LNCAP (cell line): ENCODE results near the gene BIK.

ENCODE experiments used
- CTCF ChIP-seq: fragments of 450-650 bp; IDR thresholded peaks from 2 replicates; pipeline ENCODE4 v1.5.1; 2017; ENCODE audit warnings: mild to moderate bottlenecking

Gene BIK

GRCh38 chr22:43150731-43151206 is 40.2 kb downstream of the BIK start:
- TF ChIP-seq CTCF = no peak

GRCh38 chr22:43151251-43152002 is 40.9 kb downstream of the BIK start, which contains the start of gene TSPO:
Gene TSPO (plus strand): TSS chr22:43151559. CDS start chr22:43159239, 7,680 bp downstream.
- no peak for TF ChIP-seq CTCF

- no peak for TF ChIP-seq CTCF
These were observed 41.4 kb downstream of the BIK start for GRCh38 chr22:43152003-43152356.

GRCh38 chr22:43152357-43153071 is 42.0 kb downstream of the BIK start:
- TF ChIP-seq CTCF = no peak

GRCh38 chr22:43153899-43154298 is 43.3 kb downstream of the BIK start:
- TF ChIP-seq CTCF = no peak

GRCh38 chr22:43154887-43155536 is 44.5 kb downstream of the BIK start:
- TF ChIP-seq CTCF = no peak

GRCh38 chr22:43155789-43156188 is 45.2 kb downstream of the BIK start:
- no peak for TF ChIP-seq CTCF
